ENCODE results near the gene NIPBL.
A peak's percentile ranks its signal among the peaks of the same experiment; 100 is the strongest.
"Not testable (repeated sequence)": the region's sequence is repeated elsewhere in the genome, so short reads cannot be mapped to it uniquely, and the experiment has no call there.

The NIPBL gene

GRCh38 chr5:37043693-37044092 lies 167.1 kb downstream of the NIPBL start:
- no peak for DNase-seq

GRCh38 chr5:37044120-37044519 lies 167.6 kb downstream of the NIPBL start:
- DNase-seq: no peak

GRCh38 chr5:37045703-37046102 lies 169.1 kb downstream of the NIPBL start:
- DNase-seq: no peak

- no peak for DNase-seq
These were observed 171.4 kb downstream of the NIPBL start for GRCh38 chr5:37047947-37048346.

- DNase-seq: no peak
These were observed 177.8 kb downstream of the NIPBL start for GRCh38 chr5:37054391-37054790.

GRCh38 chr5:37055383-37055990 lies 178.9 kb downstream of the NIPBL start:
- no peak for DNase-seq

- no peak for DNase-seq
These were observed 180.2 kb downstream of the NIPBL start for GRCh38 chr5:37056762-37057161.

- no peak for DNase-seq
These were observed 183.5 kb downstream of the NIPBL start for GRCh38 chr5:37060030-37060429.

GRCh38 chr5:37063739-37064138 lies 187.2 kb downstream of the NIPBL start:
- DNase-seq: no peak

GRCh38 chr5:37064442-37064841 lies 187.9 kb downstream of the NIPBL start:
- no peak for DNase-seq

- no peak for DNase-seq
These were observed 194.9 kb downstream of the NIPBL start for GRCh38 chr5:37071487-37071886.

GRCh38 chr5:37071901-37072581 lies 195.5 kb downstream of the NIPBL start:
- no peak for DNase-seq

GRCh38 chr5:37075399-37075950 lies 198.9 kb downstream of the NIPBL start:
- DNase-seq: no peak

- no peak for DNase-seq
These were observed 200.6 kb downstream of the NIPBL start for GRCh38 chr5:37077146-37077545.

- no peak for DNase-seq
These were observed 204.1 kb downstream of the NIPBL start for GRCh38 chr5:37080697-37081096.

- DNase-seq: not testable (repeated sequence)
These were observed 206.4 kb downstream of the NIPBL start for GRCh38 chr5:37082977-37083376.

- DNase-seq: not testable (repeated sequence)
These were observed 209.5 kb downstream of the NIPBL start for GRCh38 chr5:37086026-37086425.

GRCh38 chr5:37086466-37087173 lies 210.1 kb downstream of the NIPBL start:
- peak; percentile 51 for DNase-seq

- no peak for DNase-seq
These were observed 211.4 kb downstream of the NIPBL start for GRCh38 chr5:37088009-37088408.

GRCh38 chr5:37090123-37090726 lies 213.7 kb downstream of the NIPBL start:
- DNase-seq: no peak

GRCh38 chr5:37090781-37091180 lies 214.2 kb downstream of the NIPBL start:
- no peak for DNase-seq

GRCh38 chr5:37093795-37094194 lies 217.2 kb downstream of the NIPBL start:
- DNase-seq: not testable (repeated sequence)

GRCh38 chr5:37099267-37099666 lies 222.7 kb downstream of the NIPBL start:
- DNase-seq: not testable (repeated sequence)
